DMS153 treated with DMSO at 0.1 percent for 48 hours (cell line): ENCODE data around the gene CTXND2.

Experiments used
- DNase-seq: peaks from one replicate; lab custom pipeline; 2025; ENCODE audit not compliant: unreplicated experiment; lab: John Stamatoyannopoulos, UW

Gene CTXND2

GRCh38 chr1:150960646-150961045, 73.7 kb downstream of the CTXND2 start:
- no peak for DNase-seq

DNA sequence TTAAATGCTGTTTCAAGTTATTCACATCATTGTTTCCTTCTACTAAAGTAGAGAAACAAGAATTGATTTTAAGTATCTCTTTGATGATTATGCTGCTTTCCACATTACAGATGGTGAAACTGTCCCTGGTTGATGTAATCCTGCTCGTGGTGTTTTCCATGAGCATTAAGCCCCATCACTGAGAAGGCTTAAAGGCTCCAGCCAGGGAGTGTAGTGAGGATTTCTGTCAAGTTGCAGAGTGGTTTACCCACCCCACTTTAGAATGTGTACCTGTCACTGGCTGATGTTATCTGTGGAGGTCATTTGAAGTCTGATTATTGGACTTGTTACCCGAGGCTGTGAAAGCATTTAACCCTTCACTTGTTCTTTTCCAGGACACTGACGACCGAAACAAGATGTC, 74.8 kb downstream of the CTXND2 start:
- no peak for DNase-seq
